Measurements from ENCODE around the gene APOL3. TPM values are rescaled to one million over a fixed set of nuclear protein-coding genes. Genes with fewer than 3 reads are reported as not detected.

Gene APOL3
- polyA plus RNA-seq, 1 of the 3 experiments (the other 2 are of a cell fraction), result 1.1 TPM

DNA sequence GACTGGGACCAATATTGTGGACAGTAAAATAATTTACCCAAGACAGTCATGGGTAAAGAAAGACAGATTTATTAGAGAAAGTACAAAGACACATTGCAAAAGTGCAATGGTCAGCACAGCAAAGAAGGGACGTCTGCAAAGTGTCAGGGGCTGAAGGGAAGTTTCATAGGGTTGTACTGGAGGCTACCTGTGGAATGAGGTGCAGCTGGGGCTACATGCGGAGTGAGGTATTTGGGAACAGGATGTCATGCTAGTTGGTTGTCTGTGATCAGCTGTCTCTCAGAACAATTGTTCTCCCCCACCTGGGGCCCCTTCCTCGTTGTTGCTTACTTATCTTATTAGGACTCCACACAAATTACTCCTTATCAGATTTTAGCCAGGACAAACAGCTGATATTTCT lies 11.4 kb upstream of the APOL3 start:
- Histone ChIP-seq H2AFZ (ENCODE audit: low read depth) (no peak overlapping the region), H3K4me2 (no peak overlapping the region), H3K27me3 (ENCODE audit: insufficient read depth) (peaks cover 10% of the 10 kb centered on the region; the same call in 1 of the 2 replicates), H3F3A (replicated peaks; ENCODE audit: insufficient read depth) (no peaks in the 10 kb centered on the region), H3K4me1 (ENCODE audit: control insufficient read depth in 1 of 2, insufficient read depth in 2 of 2, low read depth in 1 of 2, low read length in 1 of 2) (peaks cover 0 to 3% of the 10 kb centered on the region in 2 experiments; a peak in 1 of 4 replicates), H4K20me1 (ENCODE audit: insufficient read depth) (no peaks in the 10 kb centered on the region), H3K79me2 (ENCODE audit: insufficient read depth) (no peaks in the 10 kb centered on the region), H3K4me3 (ENCODE audit: low read depth in 2 of 2, low read length in 1 of 2) (no peak overlapping the region), H3K9me3 (no peaks in the 10 kb centered on the region), H3K36me3 (replicated peaks in 1 of 2; ENCODE audit: control insufficient read depth in 1 of 2, insufficient read depth in 2 of 2, low read length in 1 of 2) (no peaks in the 10 kb centered on the region), H3K9ac (no peak overlapping the region), H3K27ac (ENCODE audit: low read depth in 2 of 2, low read length in 1 of 2) (no peak overlapping the region), H3K9me2 (no peaks in the 10 kb centered on the region)
- ChIA-PET POLR2A (no interaction called here), CTCF (interaction anchor here (0.7 to 1.4 kb wide), 6 partner anchors 10 to 130 kb away, joined by 3 to 4 read pairs (median 3); no protein-coding TSS in a partner anchor)
- WGBS (ENCODE audit: low lambda C conversion rate), result 30% methylated on average over 3 of the region's 3 CpGs
- no peak for TF ChIP-seq NRF1 (IDR thresholded peaks at IDR 0.05; ENCODE audit: low read depth, low read length)
- DNase-seq, result no peak

DNA sequence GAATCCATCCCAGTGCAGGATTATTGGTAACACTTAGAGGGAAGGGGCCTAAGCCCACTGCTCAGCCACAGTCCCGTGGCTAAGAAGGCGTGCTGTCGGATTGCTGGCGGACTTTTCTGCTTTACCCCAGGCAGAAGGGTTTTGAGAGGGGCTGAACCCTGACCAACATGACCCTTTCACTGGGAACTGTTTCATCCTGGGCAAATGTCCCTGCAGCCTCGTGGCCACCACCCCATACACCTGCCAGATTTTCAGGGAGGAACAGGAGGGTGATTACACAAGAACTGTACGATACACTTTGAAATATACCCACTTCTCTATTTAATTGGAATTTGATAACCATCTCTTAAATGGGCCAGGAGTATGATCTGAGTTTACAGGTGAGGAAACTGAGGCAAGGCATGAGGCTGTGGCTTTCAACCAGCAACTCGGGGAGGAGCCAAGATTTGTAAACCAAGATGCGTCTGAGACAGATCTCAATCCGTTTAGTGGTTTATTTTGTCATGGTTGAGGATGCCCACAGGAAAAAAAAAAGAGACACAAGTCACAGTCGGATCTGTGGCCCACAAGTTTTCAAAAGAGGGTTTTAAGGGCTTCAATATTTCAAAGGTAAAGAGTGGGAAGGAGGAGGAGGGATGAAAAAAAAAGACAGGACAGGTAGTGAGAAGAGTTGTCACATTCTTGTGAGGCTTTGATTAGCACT lies 6.1 kb upstream of the APOL3 start:
- Histone ChIP-seq H3K4me3 (ENCODE audit: low read depth in 2 of 2, low read length in 1 of 2) (no peak overlapping the region), H4K20me1 (ENCODE audit: insufficient read depth) (no peaks in the 10 kb centered on the region), H3K4me1 (ENCODE audit: control insufficient read depth in 1 of 2, insufficient read depth in 2 of 2, low read depth in 1 of 2, low read length in 1 of 2) (no peaks in the 10 kb centered on the region), H2AFZ (ENCODE audit: low read depth) (no peak overlapping the region), H3K4me2 (no peak overlapping the region), H3K9me2 (no peaks in the 10 kb centered on the region), H3K9me3 (no peaks in the 10 kb centered on the region), H3K27me3 (ENCODE audit: insufficient read depth) (peaks cover 10% of the 10 kb centered on the region; the same call in 1 of the 2 replicates), H3K79me2 (ENCODE audit: insufficient read depth) (no peaks in the 10 kb centered on the region), H3K36me3 (replicated peaks in 1 of 2; ENCODE audit: control insufficient read depth in 1 of 2, insufficient read depth in 2 of 2, low read length in 1 of 2) (no peaks in the 10 kb centered on the region), H3F3A (replicated peaks; ENCODE audit: insufficient read depth) (no peaks in the 10 kb centered on the region), H3K9ac (no peak overlapping the region), H3K27ac (ENCODE audit: low read depth in 2 of 2, low read length in 1 of 2) (no peak overlapping the region)
- DNase-seq, result no peak
- CTCF ChIA-PET, result no interaction called here
- TF ChIP-seq, protein P1, sequence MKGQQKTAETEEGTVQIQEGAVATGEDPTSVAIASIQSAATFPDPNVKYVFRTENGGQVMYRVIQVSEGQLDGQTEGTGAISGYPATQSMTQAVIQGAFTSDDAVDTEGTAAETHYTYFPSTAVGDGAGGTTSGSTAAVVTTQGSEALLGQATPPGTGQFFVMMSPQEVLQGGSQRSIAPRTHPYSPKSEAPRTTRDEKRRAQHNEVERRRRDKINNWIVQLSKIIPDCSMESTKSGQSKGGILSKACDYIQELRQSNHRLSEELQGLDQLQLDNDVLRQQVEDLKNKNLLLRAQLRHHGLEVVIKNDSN (IDR thresholded peaks at IDR 0.05; ENCODE audit: borderline replicate concordance, low read depth), result no peak
- TF ChIP-seq SIN3A (IDR thresholded peaks at IDR 0.05; ENCODE audit: borderline replicate concordance, low read depth, low read length), result no peak
- no peak for TF ChIP-seq JUND (IDR thresholded peaks at IDR 0.05)
- TF ChIP-seq, protein P2, sequence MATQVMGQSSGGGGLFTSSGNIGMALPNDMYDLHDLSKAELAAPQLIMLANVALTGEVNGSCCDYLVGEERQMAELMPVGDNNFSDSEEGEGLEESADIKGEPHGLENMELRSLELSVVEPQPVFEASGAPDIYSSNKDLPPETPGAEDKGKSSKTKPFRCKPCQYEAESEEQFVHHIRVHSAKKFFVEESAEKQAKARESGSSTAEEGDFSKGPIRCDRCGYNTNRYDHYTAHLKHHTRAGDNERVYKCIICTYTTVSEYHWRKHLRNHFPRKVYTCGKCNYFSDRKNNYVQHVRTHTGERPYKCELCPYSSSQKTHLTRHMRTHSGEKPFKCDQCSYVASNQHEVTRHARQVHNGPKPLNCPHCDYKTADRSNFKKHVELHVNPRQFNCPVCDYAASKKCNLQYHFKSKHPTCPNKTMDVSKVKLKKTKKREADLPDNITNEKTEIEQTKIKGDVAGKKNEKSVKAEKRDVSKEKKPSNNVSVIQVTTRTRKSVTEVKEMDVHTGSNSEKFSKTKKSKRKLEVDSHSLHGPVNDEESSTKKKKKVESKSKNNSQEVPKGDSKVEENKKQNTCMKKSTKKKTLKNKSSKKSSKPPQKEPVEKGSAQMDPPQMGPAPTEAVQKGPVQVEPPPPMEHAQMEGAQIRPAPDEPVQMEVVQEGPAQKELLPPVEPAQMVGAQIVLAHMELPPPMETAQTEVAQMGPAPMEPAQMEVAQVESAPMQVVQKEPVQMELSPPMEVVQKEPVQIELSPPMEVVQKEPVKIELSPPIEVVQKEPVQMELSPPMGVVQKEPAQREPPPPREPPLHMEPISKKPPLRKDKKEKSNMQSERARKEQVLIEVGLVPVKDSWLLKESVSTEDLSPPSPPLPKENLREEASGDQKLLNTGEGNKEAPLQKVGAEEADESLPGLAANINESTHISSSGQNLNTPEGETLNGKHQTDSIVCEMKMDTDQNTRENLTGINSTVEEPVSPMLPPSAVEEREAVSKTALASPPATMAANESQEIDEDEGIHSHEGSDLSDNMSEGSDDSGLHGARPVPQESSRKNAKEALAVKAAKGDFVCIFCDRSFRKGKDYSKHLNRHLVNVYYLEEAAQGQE (IDR thresholded peaks at IDR 0.05; ENCODE audit: low read depth, low read length), result no peak
- no peak for TF ChIP-seq RCOR1 (IDR thresholded peaks at IDR 0.05; ENCODE audit: low read length)
- no peak for TF ChIP-seq FOXJ3 (CRISPR knock-in tag; IDR thresholded peaks at IDR 0.05)
- no peak for TF ChIP-seq TEAD4 (IDR thresholded peaks at IDR 0.05; ENCODE audit: borderline replicate concordance, insufficient read depth)
- TF ChIP-seq MEF2A (IDR thresholded peaks at IDR 0.05; ENCODE audit: borderline replicate concordance, low read depth), result no peak
- no peak for TF ChIP-seq NRF1 (IDR thresholded peaks at IDR 0.05; ENCODE audit: low read depth, low read length)
- TF ChIP-seq TAF1 (IDR thresholded peaks at IDR 0.05; ENCODE audit: borderline replicate concordance, low read depth, low read length), result no peak
- TF ChIP-seq YY1 (IDR thresholded peaks at IDR 0.05; ENCODE audit: low read depth), result no peak
- TF ChIP-seq, protein P3, sequence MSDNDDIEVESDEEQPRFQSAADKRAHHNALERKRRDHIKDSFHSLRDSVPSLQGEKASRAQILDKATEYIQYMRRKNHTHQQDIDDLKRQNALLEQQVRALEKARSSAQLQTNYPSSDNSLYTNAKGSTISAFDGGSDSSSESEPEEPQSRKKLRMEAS (IDR thresholded peaks at IDR 0.05; ENCODE audit: low read depth), result no peak
- no peak for TF ChIP-seq CHD2 (IDR thresholded peaks at IDR 0.05; ENCODE audit: low read length, partially characterized antibody)
- TF ChIP-seq FOXM1 (IDR thresholded peaks at IDR 0.05; ENCODE audit: low read depth), result no peak
- POLR2A ChIA-PET, result no interaction called here
- 67% methylated on average over 10 of the region's 10 CpGs for WGBS (ENCODE audit: low lambda C conversion rate)

Measured in SK-N-SH (cell line).